GM18517 (cell line): Measurements from ENCODE around the gene LUZP2.

Experiments used
- ATAC-seq: cut with Tn5 transposase; IDR thresholded peaks from one replicate; pipeline ENCODE4 v1.9.1; 2021; ENCODE audit warnings: mild to moderate bottlenecking, moderate library complexity; ENCODE audit not compliant: unreplicated experiment

LUZP2 gene

DNA sequence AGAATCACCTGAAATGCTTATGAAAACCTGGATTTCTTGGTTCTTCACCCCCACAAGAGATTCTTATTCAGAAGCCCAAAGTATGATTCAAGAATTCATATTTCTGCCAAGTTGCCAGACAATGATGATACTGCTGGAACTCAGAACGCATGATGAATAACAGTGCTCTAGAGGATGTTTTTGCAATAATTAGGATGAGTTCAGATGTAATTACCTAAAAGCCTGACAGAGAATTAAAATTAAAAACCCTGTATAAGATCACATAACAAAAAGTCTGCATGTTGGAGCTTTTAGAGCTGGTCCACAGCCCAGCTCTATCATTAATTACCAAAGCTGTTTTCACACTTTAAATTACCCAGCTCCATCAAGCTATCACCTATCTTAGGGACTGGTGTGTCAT lies 211.8 kb downstream of the LUZP2 start:
- no peak for ATAC-seq

- ATAC-seq: no peak
These were observed 213.2 kb downstream of the LUZP2 start for GRCh38 chr11:24709928-24710565.

- ATAC-seq: no peak
These were observed 217.7 kb downstream of the LUZP2 start for GRCh38 chr11:24714601-24715000.

- ATAC-seq: no peak
These were observed 219.6 kb downstream of the LUZP2 start for GRCh38 chr11:24716403-24716802.

- ATAC-seq: no peak
These were observed 226.4 kb downstream of the LUZP2 start for GRCh38 chr11:24723231-24723630.

GRCh38 chr11:24731554-24731953 lies 234.7 kb downstream of the LUZP2 start:
- no peak for ATAC-seq

- no peak for ATAC-seq
These were observed 237.9 kb downstream of the LUZP2 start for GRCh38 chr11:24734742-24735237.

GRCh38 chr11:24738972-24739371 lies 242.1 kb downstream of the LUZP2 start:
- ATAC-seq: no peak

DNA sequence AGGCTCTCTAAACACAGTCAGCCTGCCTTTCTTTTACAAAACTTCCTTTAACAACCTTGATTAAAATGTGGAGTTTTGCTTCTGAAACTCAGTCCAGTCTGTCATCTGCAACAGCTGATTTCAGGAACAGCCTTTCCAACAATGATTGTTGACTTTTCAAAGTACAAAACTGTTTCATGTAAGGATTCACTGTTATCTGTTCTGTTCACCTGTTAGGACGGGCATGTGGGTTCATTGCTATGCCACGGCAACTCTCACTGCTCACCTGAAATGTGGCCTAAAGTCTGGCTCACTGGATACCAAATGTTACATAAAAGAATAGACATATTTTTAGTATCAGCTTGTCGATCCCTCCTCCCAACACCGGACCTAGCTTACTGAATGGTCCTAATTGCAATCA lies 242.8 kb downstream of the LUZP2 start:
- ATAC-seq: no peak

DNA sequence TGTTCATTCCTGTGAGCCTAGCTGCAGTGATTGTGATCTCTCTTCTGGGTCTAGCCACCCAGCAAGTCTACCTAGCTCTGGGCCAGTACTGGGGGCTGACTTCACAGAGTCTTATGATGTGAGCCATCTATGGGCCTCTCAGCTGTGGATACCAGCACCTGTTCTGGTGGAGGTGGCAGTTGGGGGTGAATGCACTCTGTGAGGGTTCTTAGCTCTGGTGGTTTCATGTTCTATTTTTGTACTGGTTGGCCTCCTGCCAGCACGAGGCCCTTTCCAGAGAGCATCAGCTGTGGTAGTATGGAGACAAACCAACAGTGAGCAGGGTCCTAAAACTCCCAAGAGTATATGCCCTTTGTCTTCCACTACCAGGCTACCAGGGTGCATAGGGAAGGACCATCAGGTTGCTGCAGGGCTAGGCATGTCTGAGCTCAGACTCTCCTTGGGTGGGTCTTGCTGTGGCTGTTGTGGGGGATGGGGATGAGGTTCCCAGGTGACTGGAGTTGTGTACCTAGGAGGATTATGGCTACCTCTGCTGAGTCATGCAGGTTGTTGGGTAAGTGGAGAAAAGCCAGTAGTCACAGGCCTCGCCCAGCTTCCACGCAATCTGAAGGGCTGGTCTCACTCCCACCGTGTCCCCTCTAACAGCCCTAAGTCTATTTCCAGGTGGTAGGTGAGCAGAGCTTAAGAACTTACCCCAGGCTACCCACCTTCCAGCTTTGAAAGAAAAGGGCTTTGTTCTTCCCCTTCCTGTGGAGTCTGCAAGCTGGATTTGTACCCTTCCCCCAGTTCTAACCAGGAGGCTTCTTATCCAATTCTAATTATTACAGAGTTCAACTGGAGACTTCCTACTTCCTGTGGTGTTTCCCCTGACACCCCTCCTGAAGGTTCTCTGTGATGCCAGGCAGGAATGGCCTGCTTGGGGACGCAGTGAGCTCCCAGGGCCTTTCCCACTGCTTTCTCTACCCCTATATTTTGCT lies 250.7 kb downstream of the LUZP2 start:
- no peak for ATAC-seq

GRCh38 chr11:24748261-24748660 lies 251.4 kb downstream of the LUZP2 start:
- ATAC-seq: no peak

DNA sequence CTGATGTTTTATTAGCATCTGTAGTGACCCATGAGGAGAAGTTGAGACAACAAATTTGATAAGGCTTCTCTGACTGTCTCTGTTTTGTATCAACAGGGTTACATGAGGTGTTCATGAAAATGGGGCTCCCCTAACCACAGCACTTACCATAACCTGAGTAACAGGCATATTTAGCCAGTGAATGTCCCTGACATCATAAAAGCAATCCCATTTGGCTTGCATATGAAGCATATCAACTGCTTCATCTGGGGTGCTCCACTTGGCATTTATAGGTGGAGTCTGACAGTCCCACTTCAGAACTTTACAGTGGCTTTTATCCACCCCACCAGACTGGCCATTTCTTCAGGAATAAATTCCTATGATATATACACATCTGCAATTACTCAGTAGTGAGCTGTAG lies 257.6 kb downstream of the LUZP2 start:
- no peak for ATAC-seq

DNA sequence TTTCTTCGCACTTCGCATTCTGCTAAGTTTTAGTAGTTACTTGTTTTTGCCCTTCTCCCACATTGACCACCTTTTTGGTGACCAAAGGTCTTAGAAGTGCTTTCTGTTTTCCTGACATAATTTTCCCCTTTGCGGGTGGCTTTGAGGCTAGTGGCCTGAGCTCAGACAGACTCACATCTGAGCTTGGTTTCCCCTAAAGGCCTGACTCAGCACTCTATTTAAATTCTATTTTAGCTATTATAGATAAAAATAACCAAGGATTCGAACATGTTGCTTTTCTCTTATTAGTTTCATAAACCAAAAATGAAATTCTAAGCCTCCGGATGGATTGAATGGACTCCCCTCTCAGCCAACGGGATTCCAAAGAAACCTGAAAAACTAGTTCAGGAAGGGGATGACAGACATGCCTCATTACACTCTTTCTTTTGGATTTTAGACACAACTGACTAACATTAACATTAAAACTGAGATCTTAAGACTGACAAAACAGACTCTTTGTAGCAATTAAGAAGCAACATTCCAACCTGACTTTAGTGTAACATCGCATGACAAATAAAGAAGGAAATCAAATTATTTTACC lies 258.5 kb downstream of the LUZP2 start:
- no peak for ATAC-seq

GRCh38 chr11:24759742-24760141 lies 262.9 kb downstream of the LUZP2 start:
- no peak for ATAC-seq

DNA sequence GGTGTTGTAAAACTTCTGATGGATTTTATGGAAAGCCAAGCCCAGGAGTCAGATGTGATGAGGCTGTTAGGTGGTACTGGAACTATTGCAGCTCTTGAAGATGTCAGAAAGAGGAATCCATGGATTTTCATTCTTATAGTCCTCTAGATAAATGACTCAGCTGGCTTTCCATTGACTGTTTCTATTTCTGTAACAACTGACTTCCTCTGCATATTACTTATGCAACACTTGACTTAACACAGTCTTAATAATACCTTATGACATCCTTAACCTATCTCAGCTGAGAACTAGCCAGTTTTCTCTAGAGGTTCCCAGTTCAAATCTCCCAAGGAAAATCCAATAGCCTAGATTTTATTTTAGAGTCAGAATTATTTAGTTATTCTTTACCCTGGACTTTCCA lies 263.8 kb downstream of the LUZP2 start:
- no peak for ATAC-seq

- ATAC-seq: no peak
These were observed 265.2 kb downstream of the LUZP2 start for GRCh38 chr11:24762076-24762475.

DNA sequence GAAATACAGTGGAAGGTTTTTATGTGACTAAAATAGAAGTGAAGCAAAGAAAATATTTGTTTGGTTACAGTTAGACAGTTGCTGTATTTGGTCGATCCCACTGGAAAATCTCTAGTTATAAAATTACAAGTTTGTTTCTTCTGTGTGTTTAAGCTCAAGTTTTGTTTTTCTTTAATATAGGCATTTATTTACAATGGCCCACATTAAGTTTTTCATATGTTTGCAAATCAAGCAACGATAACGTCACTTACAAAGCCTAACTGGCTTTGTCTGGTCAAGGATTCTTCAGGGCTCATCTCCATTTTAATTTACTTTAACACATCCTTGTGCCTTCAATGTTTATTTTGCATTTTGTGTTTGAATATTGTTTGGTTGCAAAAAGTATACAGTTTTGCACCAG lies 270.6 kb downstream of the LUZP2 start:
- ATAC-seq: no peak

- no peak for ATAC-seq
These were observed 276.5 kb downstream of the LUZP2 start for GRCh38 chr11:24773322-24773721.

GRCh38 chr11:24779791-24780190 lies 282.9 kb downstream of the LUZP2 start:
- no peak for ATAC-seq

DNA sequence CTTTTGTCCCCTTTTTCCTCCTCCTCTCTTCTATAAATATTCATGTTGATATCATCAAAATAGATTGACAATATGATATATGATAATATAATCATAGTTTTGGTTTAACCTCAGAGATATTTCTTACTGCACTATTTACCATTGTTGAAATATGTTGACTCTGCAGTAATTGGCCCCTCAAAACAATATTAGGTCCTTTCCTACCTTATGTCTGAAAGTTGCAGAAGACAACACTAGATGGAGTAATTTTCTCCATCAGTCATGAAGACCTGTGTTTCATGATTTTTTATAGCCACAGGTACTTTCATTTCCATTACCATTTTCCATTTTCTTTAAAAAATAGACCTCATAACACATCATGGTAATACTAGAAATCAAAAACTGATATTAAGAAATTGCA lies 284.4 kb downstream of the LUZP2 start:
- no peak for ATAC-seq

GRCh38 chr11:24793479-24793878 lies 296.6 kb downstream of the LUZP2 start:
- no peak for ATAC-seq

- no peak for ATAC-seq
These were observed 297.2 kb downstream of the LUZP2 start for GRCh38 chr11:24794064-24794463.
